B cell (primary cell): ENCODE measurements around the gene BTNL3. TPM values are rescaled to one million over a fixed set of nuclear protein-coding genes. Genes with fewer than 3 reads are reported as not detected.
"Not testable (repeated sequence)": the region's sequence is repeated elsewhere in the genome, so short reads cannot be mapped to it uniquely, and the experiment has no call there.

Experiments
- ATAC-seq: fragments of 200-7000 bp; cut with Tn5 transposase; one replicate; pipeline ENCODE4 v1.10.0; 2021; ENCODE audit warnings: low read depth, mild to moderate bottlenecking, moderate number of reproducible peaks, moderate library complexity
- CTCF ChIA-PET: fragments of 350-600 bp; sonication (Branson Sonifier 250); formaldehyde crosslinking; loops from one replicate; lab custom pipeline; 2021; ENCODE audit warnings: antibody characterized with exemption, inconsistent platforms; lab: Charles Lee
- POLR2A ChIA-PET: fragments of 350-600 bp; sonication (Branson Sonifier 250); formaldehyde crosslinking; loops from one replicate; lab custom pipeline; 2021; ENCODE audit warnings: antibody characterized with exemption; lab: Charles Lee
- DNase-seq: peaks from one replicate; pipeline ENCODE4 v3.0.0; 2013
- H2AFZ ChIP-seq: 2 replicates; pipeline ENCODE4 v1.6.1; 2012; ENCODE audit warnings: mild to moderate bottlenecking, low read depth, low read length; ENCODE audit not compliant: insufficient read depth, poor library complexity, severe bottlenecking
- H3K27ac ChIP-seq, 2 donors: 1 replicate in 1 of 2; 2 replicates in 1 of 2; pipeline ENCODE4 v1.5.1; 2012 to 2013; ENCODE audit warnings: low read length in 2 of 2, mild to moderate bottlenecking in 2 of 2, moderate library complexity in 1 of 2
- H3K27me3 ChIP-seq, 4 experiments: fragments of 200-600 bp in 1 of 4; sonication (generic) in 1 of 4; replicated peaks in 1 of 4; 1 replicate in 2 of 4; 2 replicates in 2 of 4; pipeline versions ENCODE4 v1.6.1 to v1.7.0; 2013 to 2016; ENCODE audit warnings: low read length in 3 of 4, mild to moderate bottlenecking in 2 of 4, mixed read lengths in 1 of 4, moderate library complexity in 1 of 4; ENCODE audit not compliant: insufficient read depth in 4 of 4, control insufficient read depth in 3 of 4; ENCODE audit errors: control extremely low read depth in 1 of 4
- H3K36me3 ChIP-seq, 2 experiments: replicated peaks in 1 of 2; 1 replicate in 1 of 2; 2 replicates in 1 of 2; pipeline versions ENCODE4 v1.6.1 to v1.7.1; 2013; ENCODE audit warnings: low read length in 1 of 2; ENCODE audit not compliant: insufficient read depth in 2 of 2, control insufficient read depth in 1 of 2; ENCODE audit errors: control extremely low read depth in 1 of 2, extremely low read depth in 1 of 2
- H3K4me1 ChIP-seq, 2 donors: fragments of 200-600 bp in 1 of 2; sonication (generic) in 1 of 2; 1 replicate in 1 of 2; 2 replicates in 1 of 2; pipeline versions ENCODE4 v1.5.1 to v1.6.1; 2013 to 2017; ENCODE audit warnings: low read length in 2 of 2; ENCODE audit not compliant: control insufficient read depth in 2 of 2, insufficient read depth in 2 of 2
- H3K4me2 ChIP-seq: replicated peaks from 2 replicates; pipeline ENCODE3; 2012; ENCODE audit warnings: mild to moderate bottlenecking, low read depth, low read length; ENCODE audit not compliant: poor library complexity, severe bottlenecking
- H3K4me3 ChIP-seq, 5 experiments: fragments of 200-600 bp in 1 of 5; sonication (generic) in 1 of 5; 1 replicate in 3 of 5; 2 replicates in 2 of 5; pipeline versions ENCODE4 v1.5.1 to v1.7.0; 2011 to 2016; ENCODE audit warnings: low read length in 4 of 5, mild to moderate bottlenecking in 4 of 5, low read depth in 2 of 5, control low read depth in 1 of 5, moderate library complexity in 1 of 5; ENCODE audit not compliant: insufficient read depth in 1 of 5; ENCODE audit errors: control extremely low read depth in 1 of 5, extremely low read depth in 1 of 5
- H3K79me2 ChIP-seq: fragments of 200-600 bp; sonication (generic); one replicate; pipeline ENCODE4 v1.6.0; 2016; ENCODE audit warnings: low read length; ENCODE audit not compliant: control insufficient read depth, insufficient read depth
- H3K9ac ChIP-seq: fragments of 200-600 bp; sonication (generic); 2 replicates; pipeline ENCODE4 v1.6.1; 2017; ENCODE audit warnings: mild to moderate bottlenecking, low read length, moderate library complexity
- H3K9me3 ChIP-seq, 3 donors: one replicate each; pipeline versions ENCODE4 v1.6.1 to v1.7.1; 2013; ENCODE audit warnings: low read length in 2 of 3; ENCODE audit not compliant: control insufficient read depth in 2 of 3, insufficient read depth in 1 of 3; ENCODE audit errors: control extremely low read depth in 1 of 3
- H4K20me1 ChIP-seq: 2 replicates; pipeline ENCODE4 v1.6.0; 2012; ENCODE audit warnings: mild to moderate bottlenecking, low read length; ENCODE audit not compliant: insufficient read depth, control insufficient read depth, poor library complexity, severe bottlenecking
- H3K27ac Mint-ChIP-seq: one replicate; pipeline ENCODE4 v1.8.0; 2021; ENCODE audit warnings: mixed read lengths
- H3K27me3 Mint-ChIP-seq: one replicate; pipeline ENCODE4 v1.8.0; 2021; ENCODE audit warnings: mixed read lengths
- H3K4me1 Mint-ChIP-seq: one replicate; pipeline ENCODE4 v1.8.0; 2021; ENCODE audit warnings: mixed read lengths
- H3K4me3 Mint-ChIP-seq: one replicate; pipeline ENCODE4 v1.8.0; 2021; ENCODE audit warnings: mixed read lengths
- H3K9me3 Mint-ChIP-seq: one replicate; pipeline ENCODE4 v1.8.0; 2022; ENCODE audit warnings: mixed read lengths; ENCODE audit not compliant: insufficient read depth
- CTCF ChIP-seq: fragments of 200-600 bp; IDR thresholded peaks from one replicate; pipeline ENCODE4 v1.8.0; 2022; ENCODE audit warnings: antibody characterized with exemption, mild to moderate bottlenecking
- EZH2 ChIP-seq: IDR thresholded peaks from 2 replicates; pipeline ENCODE4 v1.6.1; 2012; ENCODE audit warnings: borderline replicate concordance, low read depth, mild to moderate bottlenecking, moderate library complexity, low read length; ENCODE audit not compliant: insufficient read depth, poor library complexity, severe bottlenecking
- WGBS: methylation state at CpG from one replicate; pipeline ENCODE4 v1.1.5; 2013; ENCODE audit warnings: missing lambda C conversion rate; ENCODE audit not compliant: insufficient coverage; 5-methylcytosine and 5-hydroxymethylcytosine counted together
- intact Hi-C: fragments of 100-400 bp; cut with micrococcal nuclease; formaldehyde crosslinking; loops from one replicate; pipeline ENCODE4 v1.10.0; 2022
- polyA plus RNA-seq: library from polyadenylated mRNA; depleted of rRNA; stranded (reverse); fragments of >200 nt; gene quantifications from 2 replicates; pipeline ENCODE4 v1.2.3, GENCODE V29; 2012
- total RNA-seq, 2 donors: library from RNA; stranded (reverse); fragments of 120-200 nt in 1 of 2; gene quantifications; 1 replicate in 1 of 2; 2 replicates in 1 of 2; pipeline versions ENCODE4 v1.2.3 to v1.2.4, GENCODE V29; 2013 to 2022

BTNL3 gene
- total and polyA plus RNA-seq, 2 donors (not counting 1 experiment from before 2014, with no cell fraction given), result not detected

GRCh38 chr5:181008136-181008535 lies 19.5 kb downstream of the BTNL3 start:
- H3K9me3 Mint-ChIP-seq, result no peaks in the 10 kb centered on the region
- H3K4me3 ChIP-seq, result no peak overlapping the region
- intact Hi-C loops, result loop anchor here (10.0 kb wide), 1 partner anchor 53 kb away; no protein-coding TSS in a partner anchor
- H3K4me1 ChIP-seq, result no peaks in the 10 kb centered on the region
- no peak overlapping the region for H3K4me2 ChIP-seq
- ChIA-PET CTCF (no interaction called here), POLR2A (interaction anchor here (0.6 kb wide), 1 partner anchor 43 kb away, joined by 5 read pairs; no protein-coding TSS in a partner anchor)
- H2AFZ ChIP-seq, result no peak overlapping the region
- no peak overlapping the region for H3K27ac Mint-ChIP-seq
- peaks cover 12% of the 10 kb centered on the region for H3K4me1 Mint-ChIP-seq
- H3K9ac ChIP-seq, result no peak overlapping the region
- no peak for TF ChIP-seq EZH2
- no peak for TF ChIP-seq CTCF
- DNase-seq (no peak), ATAC-seq (no peak)
- H3K27me3 Mint-ChIP-seq, result peaks cover 4% of the 10 kb centered on the region
- 86% methylated on average over 6 of the region's 6 CpGs for WGBS
- H3K36me3 ChIP-seq, result no peaks in the 10 kb centered on the region
- H4K20me1 ChIP-seq, result no peaks in the 10 kb centered on the region
- H3K4me3 Mint-ChIP-seq, result no peak overlapping the region
- no peak overlapping the region for H3K27ac ChIP-seq
- peaks cover 0 to 8% (median 0%) of the 10 kb centered on the region in 4 experiments for H3K27me3 ChIP-seq
- no peaks in the 10 kb centered on the region for H3K9me3 ChIP-seq
- no peaks in the 10 kb centered on the region for H3K79me2 ChIP-seq

- H3K4me2 ChIP-seq, H2AFZ ChIP-seq, CTCF ChIA-PET: not testable (repeated sequence)
These were observed 21.4 kb downstream of the BTNL3 start for GRCh38 chr5:181010018-181010417.

GRCh38 chr5:181014654-181015053 lies 26.0 kb downstream of the BTNL3 start:
- H2AFZ ChIP-seq, H3K4me1 ChIP-seq, H3K27ac ChIP-seq, H3K9me3 ChIP-seq, H3K4me3 ChIP-seq, CTCF ChIA-PET, H3K27ac Mint-ChIP-seq, H3K9ac ChIP-seq, H4K20me1 ChIP-seq, H3K79me2 ChIP-seq, ATAC-seq, intact Hi-C loops, POLR2A ChIA-PET, H3K9me3 Mint-ChIP-seq, H3K4me1 Mint-ChIP-seq, DNase-seq, H3K36me3 ChIP-seq, H3K4me2 ChIP-seq, H3K27me3 ChIP-seq, H3K4me3 Mint-ChIP-seq: not testable (repeated sequence)
- peaks cover 10% of the 10 kb centered on the region for H3K27me3 Mint-ChIP-seq

More at GRCh38 chr5:181010018-181010417, 21.4 kb downstream of the BTNL3 start:
- POLR2A ChIA-PET, H3K27me3 Mint-ChIP-seq, H3K9me3 Mint-ChIP-seq, intact Hi-C loops, H3K4me3 Mint-ChIP-seq, H3K27ac ChIP-seq, H3K79me2 ChIP-seq, H3K36me3 ChIP-seq, H3K9ac ChIP-seq, H4K20me1 ChIP-seq, ATAC-seq, H3K27ac Mint-ChIP-seq, H3K4me1 Mint-ChIP-seq, H3K4me3 ChIP-seq, H3K4me1 ChIP-seq, H3K27me3 ChIP-seq, H3K9me3 ChIP-seq, DNase-seq: not testable (repeated sequence)
- WGBS, result no CpG with 5 or more reads among the region's 4 CpGs
